D721Med (cell line): Measurements from ENCODE around the gene SMAD6.

Experiments used
- DNase-seq: peaks from one replicate; pipeline ENCODE4 v3.0.0; 2011; ENCODE audit warnings: low spot score; ENCODE audit not compliant: insufficient read length
- FAIRE-seq: peaks from 2 replicates; lab custom pipeline; 2011; peaks lifted over from hg19 to GRCh38; lab: Jason Lieb, UNC
- TF ChIP-seq, protein P1 (sequence below): IDR thresholded peaks from 2 replicates; pipeline ENCODE4 v1.5.1; 2012; ENCODE audit warnings: mild to moderate bottlenecking, control low read depth; ENCODE audit not compliant: insufficient read depth; ENCODE audit errors: missing control alignments

The SMAD6 gene

DNA sequence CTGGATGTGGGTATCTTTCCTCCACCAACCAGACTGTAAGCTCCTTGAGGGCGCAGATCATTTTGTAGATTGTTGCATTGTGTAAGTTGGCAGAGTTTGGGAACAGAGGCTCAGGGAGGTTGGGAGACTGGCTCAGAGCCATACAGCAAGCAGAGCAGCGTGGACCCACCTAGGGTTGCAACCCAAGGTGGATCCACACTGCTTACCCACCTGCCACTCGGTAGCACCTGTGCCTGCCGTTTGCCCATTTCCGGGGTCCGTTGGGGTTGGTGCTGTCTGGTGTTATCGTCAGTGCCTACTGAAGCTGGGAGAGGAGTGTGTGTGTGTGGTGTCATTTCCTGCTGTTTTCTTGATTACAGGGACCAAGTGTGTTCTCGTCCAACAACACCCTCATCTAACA is 19.0 kb downstream of the SMAD6 start:
- FAIRE-seq (no peak), DNase-seq (no peak)
- TF ChIP-seq, protein P1, sequence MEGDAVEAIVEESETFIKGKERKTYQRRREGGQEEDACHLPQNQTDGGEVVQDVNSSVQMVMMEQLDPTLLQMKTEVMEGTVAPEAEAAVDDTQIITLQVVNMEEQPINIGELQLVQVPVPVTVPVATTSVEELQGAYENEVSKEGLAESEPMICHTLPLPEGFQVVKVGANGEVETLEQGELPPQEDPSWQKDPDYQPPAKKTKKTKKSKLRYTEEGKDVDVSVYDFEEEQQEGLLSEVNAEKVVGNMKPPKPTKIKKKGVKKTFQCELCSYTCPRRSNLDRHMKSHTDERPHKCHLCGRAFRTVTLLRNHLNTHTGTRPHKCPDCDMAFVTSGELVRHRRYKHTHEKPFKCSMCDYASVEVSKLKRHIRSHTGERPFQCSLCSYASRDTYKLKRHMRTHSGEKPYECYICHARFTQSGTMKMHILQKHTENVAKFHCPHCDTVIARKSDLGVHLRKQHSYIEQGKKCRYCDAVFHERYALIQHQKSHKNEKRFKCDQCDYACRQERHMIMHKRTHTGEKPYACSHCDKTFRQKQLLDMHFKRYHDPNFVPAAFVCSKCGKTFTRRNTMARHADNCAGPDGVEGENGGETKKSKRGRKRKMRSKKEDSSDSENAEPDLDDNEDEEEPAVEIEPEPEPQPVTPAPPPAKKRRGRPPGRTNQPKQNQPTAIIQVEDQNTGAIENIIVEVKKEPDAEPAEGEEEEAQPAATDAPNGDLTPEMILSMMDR, result no peak

DNA sequence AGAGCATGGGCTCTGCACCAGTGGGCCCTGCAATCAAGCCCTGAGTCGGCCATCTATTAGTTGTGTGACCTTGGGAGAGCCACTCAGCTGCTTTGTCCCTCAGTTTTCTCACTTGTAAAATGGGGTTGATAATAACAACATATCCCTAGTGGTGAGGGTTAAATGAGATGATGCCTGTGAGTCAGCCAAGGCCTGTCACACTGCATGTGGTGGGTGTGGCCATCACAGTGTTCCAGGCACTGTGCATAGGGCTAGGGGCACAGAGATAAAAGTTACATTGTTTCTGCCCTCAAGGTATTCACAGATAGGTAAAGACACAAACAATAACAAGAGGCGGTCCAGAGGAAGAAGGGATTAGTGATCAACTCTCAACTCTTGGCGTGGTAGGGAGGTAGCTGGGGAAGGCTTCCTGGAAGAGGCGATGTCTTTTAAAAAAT is 19.5 kb downstream of the SMAD6 start:
- DNase-seq (no peak), FAIRE-seq (no peak)
- TF ChIP-seq, protein P1, result no peak

DNA sequence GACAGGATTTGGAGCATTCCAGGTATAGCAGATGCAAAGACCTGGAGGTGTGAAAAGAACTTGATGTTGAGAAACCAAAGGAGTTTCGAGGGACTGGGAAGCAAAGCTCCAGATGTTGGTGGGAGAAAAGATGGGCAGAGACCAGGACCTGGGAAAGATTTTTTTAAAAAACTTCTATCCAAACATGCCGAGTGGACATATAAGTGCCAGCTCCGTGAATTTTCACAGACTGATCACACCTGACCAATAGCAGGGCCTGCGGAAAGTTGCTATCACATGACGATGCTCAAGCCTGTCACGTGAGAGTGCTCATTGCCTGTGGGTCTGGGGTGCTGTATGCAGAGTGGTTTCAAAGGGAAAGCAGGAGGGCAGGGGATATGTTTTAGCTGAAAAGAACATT is 19.9 kb downstream of the SMAD6 start:
- DNase-seq (no peak), FAIRE-seq (no peak)
- TF ChIP-seq, protein P1, result no peak

DNA sequence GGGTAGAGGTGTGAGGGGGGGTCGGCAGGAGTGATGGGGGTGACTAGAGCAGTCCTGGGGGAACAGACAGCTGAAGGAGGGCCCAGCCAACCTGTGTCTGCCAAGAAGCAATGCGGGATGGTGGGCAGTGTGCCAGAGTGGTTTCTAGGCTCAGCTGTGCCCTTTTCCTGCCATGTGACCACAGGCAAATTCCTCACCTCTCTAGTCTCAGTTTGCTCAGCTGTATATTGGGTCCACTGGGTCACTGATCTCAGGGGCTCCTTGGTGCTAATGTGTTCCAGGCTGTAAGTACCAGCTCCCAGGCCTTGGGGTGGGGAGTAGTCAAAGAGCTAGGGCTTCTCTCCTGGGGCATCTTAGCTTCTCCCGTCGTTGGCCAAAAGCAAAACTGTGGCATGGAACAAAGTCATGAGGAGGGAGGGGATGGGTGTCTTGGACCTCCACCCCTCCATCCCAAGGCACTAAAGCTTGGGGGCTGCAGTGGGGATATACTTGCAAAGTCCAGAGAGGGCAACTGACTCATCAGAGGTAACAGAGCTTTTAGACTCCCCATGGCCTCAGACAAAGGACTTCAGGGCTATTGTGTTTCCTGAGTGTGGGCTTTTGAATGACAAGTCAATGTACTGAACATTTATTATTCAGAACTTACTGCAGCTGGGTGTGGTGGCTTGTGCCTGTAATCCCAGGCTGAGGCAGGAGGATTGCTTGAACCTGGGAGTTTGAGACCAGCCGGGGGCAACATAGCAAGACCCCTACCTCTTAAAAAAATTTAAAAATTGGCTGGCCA is 20.9 kb downstream of the SMAD6 start:
- FAIRE-seq (no peak), DNase-seq (no peak)
- TF ChIP-seq, protein P1, result no peak

DNA sequence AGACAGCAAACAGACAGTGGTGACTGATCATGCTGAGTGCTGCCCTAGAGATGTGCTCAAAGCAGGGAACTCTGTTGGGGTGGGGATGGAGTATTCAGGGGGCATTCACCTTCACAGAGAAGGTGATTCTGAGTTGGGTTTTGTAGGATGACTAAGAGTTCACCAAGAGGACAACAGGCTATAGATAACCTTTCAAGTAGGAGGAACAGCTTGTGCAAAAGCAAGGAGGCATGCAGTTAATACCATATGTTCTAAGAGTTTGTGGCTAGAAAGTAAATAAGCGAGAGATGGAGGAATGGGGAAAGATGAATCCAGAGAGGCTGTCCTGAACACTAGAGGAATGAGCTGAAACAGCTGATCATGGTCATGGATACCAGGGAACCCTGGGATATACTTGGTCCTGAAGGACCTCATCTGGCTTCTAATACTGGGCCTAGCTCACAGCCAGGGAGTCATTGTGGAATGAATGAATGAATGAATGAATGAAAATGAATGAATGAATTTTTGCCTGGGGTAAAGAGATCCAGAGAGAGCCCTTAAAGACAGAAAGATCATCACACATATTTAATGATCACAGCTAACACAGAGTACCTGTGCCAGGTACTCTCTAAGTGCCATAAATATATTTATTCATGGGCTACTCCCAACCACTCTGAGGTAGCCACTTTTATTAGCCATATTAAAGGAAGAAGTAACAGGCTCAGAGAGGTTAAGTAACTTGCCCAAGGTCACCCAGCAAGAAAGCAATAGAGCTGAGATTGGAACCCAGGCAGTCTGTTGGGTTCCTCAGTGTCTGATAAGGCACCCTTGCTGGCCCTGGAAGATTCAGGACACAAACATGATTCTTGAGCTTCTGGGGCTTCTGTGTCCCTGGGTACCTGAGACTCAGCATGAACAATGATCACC is 22.0 kb downstream of the SMAD6 start:
- DNase-seq, result no peak
- TF ChIP-seq, protein P1, result no peak
- FAIRE-seq, result no peak

DNA sequence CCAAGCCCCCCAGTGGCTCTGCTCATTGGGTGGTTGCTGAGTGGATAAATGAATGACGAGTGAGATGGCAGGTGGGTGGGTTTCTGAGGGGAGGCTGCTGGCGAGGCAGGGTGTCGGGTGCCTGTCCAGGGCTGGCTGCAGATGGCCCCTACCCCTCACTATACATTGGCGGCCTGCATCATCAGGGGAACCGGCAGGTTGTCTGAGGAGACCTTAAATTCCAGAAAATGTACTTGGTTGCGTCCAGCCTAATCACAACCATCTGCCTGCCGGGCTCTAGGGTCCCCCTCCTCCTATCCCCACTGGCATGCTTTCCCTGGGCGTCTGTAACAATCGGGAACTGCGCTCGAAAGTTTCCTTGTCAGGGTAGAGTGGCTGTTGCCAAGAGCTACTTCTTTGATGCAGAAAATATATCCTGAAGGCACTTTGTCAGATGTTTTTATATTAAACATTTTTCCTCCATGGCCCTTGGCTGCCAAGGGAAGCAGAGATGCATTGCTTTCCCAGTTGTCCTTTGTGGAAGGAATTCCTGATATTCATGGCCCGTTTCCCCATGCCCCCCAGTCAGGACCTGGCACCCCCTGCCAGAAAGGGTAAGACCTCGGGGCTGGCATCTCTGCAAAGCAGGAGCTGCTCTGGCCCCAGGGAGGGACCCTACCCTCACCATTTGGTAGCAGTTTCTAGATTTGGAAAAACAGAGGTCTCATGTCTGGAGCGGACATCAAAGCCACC is 22.9 kb downstream of the SMAD6 start:
- DNase-seq (no peak), FAIRE-seq (no peak)
- TF ChIP-seq, protein P1, result no peak
